ENCODE measurements around the gene TFAP2D. TPM values are rescaled to one million over a fixed set of nuclear protein-coding genes. Genes with fewer than 3 reads are reported as not detected.

TFAP2D gene
- total and polyA plus RNA-seq, 10 of the 15 experiments (the other 5 are each of a cell fraction or from before 2014, with no cell fraction given): not detected

DNA sequence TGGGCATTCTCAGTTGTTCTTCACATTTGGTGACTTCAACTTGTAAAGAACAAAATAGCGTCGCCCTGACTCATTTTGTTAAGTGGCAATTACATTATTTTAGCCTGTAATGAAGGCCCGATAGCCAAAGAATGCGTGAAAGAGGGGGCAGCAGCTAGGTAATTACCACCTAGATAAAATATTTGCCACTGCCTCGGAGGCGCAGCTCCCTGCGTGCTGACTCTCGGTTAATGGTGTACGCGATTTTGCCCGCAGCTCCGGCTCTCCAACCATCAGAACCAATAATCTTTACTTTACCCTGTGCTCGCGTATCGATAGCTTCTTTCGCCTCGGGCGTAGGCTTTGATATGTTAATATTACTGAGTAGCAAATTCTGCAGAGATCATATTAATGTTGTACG is 8.7 kb downstream of the TFAP2D start:
- RAD21 ChIA-PET (ENCODE audit: unreplicated experiment): no interaction called here
- no peaks in the 10 kb centered on the region for H3K36me3 ChIP-seq (ENCODE audit: control insufficient read depth in 2 of 2, insufficient read depth in 2 of 2, low read length in 1 of 2)
- no peak for TF ChIP-seq TARDBP (IDR thresholded peaks at IDR 0.05; ENCODE audit: borderline replicate concordance)
- POLR2A ChIA-PET: no interaction called here
- no peak overlapping the region for H3K4me3 ChIP-seq
- in situ Hi-C loops (cut with MboI): no loop called here
- peaks cover 2 to 6% of the 10 kb centered on the region in 2 experiments; a peak in 3 of 4 replicates for H3K27me3 ChIP-seq (replicated peaks in 1 of 2; ENCODE audit: control insufficient read depth in 2 of 2, insufficient read depth in 2 of 2, low read length in 1 of 2)
- no peaks in the 10 kb centered on the region for H4K20me1 ChIP-seq (ENCODE audit: control insufficient read depth, insufficient read depth)
- WGBS (ENCODE audit: insufficient coverage, insufficient replicate concordance, low lambda C conversion rate, missing lambda C conversion rate): 21% methylated on average over 19 of the region's 19 CpGs
- no peak overlapping the region for H3K27ac ChIP-seq (ENCODE audit: control insufficient read depth, insufficient read depth)
- intact Hi-C loops (cut with micrococcal nuclease; ENCODE audit: unreplicated experiment): no loop called here
- CTCF ChIA-PET: no interaction called here
- DNase-seq (ENCODE audit: low read depth, low spot score) (no peak), FAIRE-seq (no peak), ATAC-seq (no peak)
- BruUV-seq (replicated peaks): no TSS peak
- no peaks in the 10 kb centered on the region for H3K4me1 ChIP-seq (ENCODE audit: control insufficient read depth, insufficient read depth, low read length)
- H2AFZ ChIP-seq (ENCODE audit: control insufficient read depth, low read depth, low read length): no peak overlapping the region
- no peaks in the 10 kb centered on the region for H3K79me2 ChIP-seq (ENCODE audit: control insufficient read depth, insufficient read depth, low read length)
- no peaks in the 10 kb centered on the region; the same call in 2 of the 3 replicates for H3K9me3 ChIP-seq (replicated peaks; ENCODE audit: control insufficient read depth, insufficient read depth, low read length)
- H3K9ac ChIP-seq (ENCODE audit: control insufficient read depth, insufficient read depth, low read length): no peak overlapping the region
- H3K4me2 ChIP-seq (ENCODE audit: control insufficient read depth, insufficient read depth): no peak overlapping the region
- SMC1A ChIA-PET (ENCODE audit: uncharacterized antibody, unreplicated experiment): interaction anchor here (1.0 kb wide), 1 partner anchor 14 kb away, joined by 3 read pairs; no protein-coding TSS in a partner anchor

DNA sequence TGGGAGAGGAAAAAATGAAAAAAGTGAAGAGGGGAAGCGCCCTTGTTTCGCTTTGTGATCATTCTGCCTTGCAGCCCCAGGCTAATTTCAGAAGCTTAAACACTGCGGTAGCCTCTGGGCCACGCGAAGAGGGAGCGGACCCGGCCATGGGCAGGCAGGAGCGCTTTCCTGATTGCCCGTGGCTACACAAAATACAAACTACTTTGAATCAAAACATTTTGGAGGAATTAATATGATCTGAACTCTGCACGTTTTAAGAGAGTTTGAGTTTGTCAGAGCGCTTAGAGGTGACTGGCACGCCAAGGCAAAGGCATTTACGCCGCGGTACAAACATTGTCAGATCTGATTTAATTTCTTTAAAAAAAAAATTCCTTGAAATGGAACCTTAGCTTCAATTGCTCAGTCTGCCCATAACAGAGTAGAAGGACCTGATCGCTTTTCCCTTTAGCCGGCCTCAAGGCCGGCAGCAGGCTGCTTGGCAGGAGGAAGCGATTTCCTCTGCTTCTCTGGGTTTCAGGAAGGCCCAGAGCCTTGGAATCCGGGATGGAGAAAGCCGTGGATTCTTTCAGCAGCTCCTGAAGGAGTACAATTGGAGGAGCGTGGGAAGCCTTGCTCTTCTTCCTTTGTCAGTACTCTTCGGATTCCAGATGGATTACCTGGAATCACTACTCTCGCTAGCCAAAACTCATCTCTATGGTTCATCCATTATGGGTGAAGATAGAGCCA is 9.7 kb downstream of the TFAP2D start:
- CTCF ChIA-PET: no interaction called here
- no peak for ATAC-seq

More for the DNA sequence above, 9.7 kb downstream of the TFAP2D start:
- Histone ChIP-seq H3K79me2 (ENCODE audit: control insufficient read depth, insufficient read depth, low read length) (no peaks in the 10 kb centered on the region), H2AFZ (ENCODE audit: control insufficient read depth, low read depth, low read length) (no peak overlapping the region), H3K36me3 (ENCODE audit: control insufficient read depth in 2 of 2, insufficient read depth in 2 of 2, low read length in 1 of 2) (no peaks in the 10 kb centered on the region), H3K4me2 (ENCODE audit: control insufficient read depth, insufficient read depth) (no peak overlapping the region), H3K27ac (ENCODE audit: control insufficient read depth, insufficient read depth) (no peak overlapping the region), H3K4me1 (ENCODE audit: control insufficient read depth, insufficient read depth, low read length) (no peaks in the 10 kb centered on the region), H3K9me3 (replicated peaks; ENCODE audit: control insufficient read depth, insufficient read depth, low read length) (no peaks in the 10 kb centered on the region; the same call in 2 of the 3 replicates), H4K20me1 (ENCODE audit: control insufficient read depth, insufficient read depth) (no peaks in the 10 kb centered on the region), H3K4me3 (no peak overlapping the region), H3K9ac (ENCODE audit: control insufficient read depth, insufficient read depth, low read length) (no peak overlapping the region), H3K27me3 (replicated peaks in 1 of 2; ENCODE audit: control insufficient read depth in 2 of 2, insufficient read depth in 2 of 2, low read length in 1 of 2) (peaks cover 2 to 6% of the 10 kb centered on the region in 2 experiments; a peak in 3 of 4 replicates)
- ChIA-PET SMC1A (ENCODE audit: uncharacterized antibody, unreplicated experiment) (no interaction called here), RAD21 (ENCODE audit: unreplicated experiment) (no interaction called here), POLR2A (no interaction called here)
- FAIRE-seq (no peak), DNase-seq (ENCODE audit: low read depth, low spot score) (no peak)
- intact Hi-C loops (cut with micrococcal nuclease; ENCODE audit: unreplicated experiment): no loop called here
- WGBS (ENCODE audit: insufficient coverage, insufficient replicate concordance, low lambda C conversion rate, missing lambda C conversion rate): 36% methylated on average over 23 of the region's 24 CpGs
- no TSS peak for BruUV-seq (replicated peaks)
- in situ Hi-C loops (cut with MboI): no loop called here
- TF ChIP-seq EGR1 (IDR thresholded peaks at IDR 0.05; ENCODE audit: borderline replicate concordance in 1 of 2, low read depth in 2 of 2, low read length in 2 of 2) (no peak), ATF7 (IDR thresholded peaks at IDR 0.05; ENCODE audit: low read depth) (no peak)
- TF ChIP-seq, protein P1, sequence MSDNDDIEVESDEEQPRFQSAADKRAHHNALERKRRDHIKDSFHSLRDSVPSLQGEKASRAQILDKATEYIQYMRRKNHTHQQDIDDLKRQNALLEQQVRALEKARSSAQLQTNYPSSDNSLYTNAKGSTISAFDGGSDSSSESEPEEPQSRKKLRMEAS (IDR thresholded peaks at IDR 0.05; ENCODE audit: low read depth, low read length): no peak

Data from GM12878 (cell line).